Measurements from ENCODE around the gene ITPK1. TPM values are rescaled to one million over a fixed set of nuclear protein-coding genes. Genes with fewer than 3 reads are reported as not detected.

The ITPK1 gene
- total RNA-seq, 4 donors from 2014 or later: 64.8 to 235 (median 128) TPM

DNA sequence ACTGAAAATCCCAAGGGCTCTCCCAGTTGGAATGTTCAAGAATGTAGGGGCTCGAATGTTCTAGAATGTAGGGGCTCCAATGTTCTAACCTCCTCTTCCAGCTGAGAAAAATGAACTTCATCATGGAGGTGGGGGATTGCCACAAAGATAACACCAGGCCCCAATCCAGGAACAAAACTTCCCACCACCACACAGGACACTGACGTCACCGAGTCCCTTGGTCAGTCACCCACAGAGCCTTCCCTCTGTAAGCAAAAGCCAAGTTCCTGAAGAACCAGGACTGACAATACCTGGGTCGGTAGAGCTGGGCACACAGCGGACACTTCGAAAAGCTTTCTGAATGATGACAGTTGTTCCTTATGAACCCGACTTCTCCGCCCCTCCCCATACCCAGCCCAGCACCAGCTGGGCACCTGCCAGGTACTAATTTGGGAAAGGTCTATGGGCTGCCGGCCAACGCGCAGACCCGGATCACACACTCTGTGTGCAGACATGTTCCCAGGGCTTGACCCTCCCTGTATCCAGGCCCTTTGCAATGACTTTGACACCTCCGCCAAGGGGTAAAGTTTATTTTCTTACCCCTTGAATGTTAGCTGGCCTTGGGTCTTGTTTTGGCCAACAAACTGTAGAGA is 18.9 kb downstream of the ITPK1 start:
- in situ Hi-C loops (cut with MboI; ENCODE audit: low pct_ligation_motif_present in 1 of 4, low pct_unique_long_range_greater_than_20kb in 1 of 4, low sequenced_read_pairs in 3 of 4) (no loop called here), intact Hi-C loops (cut with DNase I; ENCODE audit: low total_unique reads) (no loop called here)
- Histone ChIP-seq H3K9me3 (no peaks in the 10 kb centered on the region), H3K4me1 (peaks cover 0 to 19% (median 12%) of the 10 kb centered on the region in 4 donors), H3K36me3 (no peaks in the 10 kb centered on the region), H3K4me3 (no peak overlapping the region), H3K27me3 (no peaks in the 10 kb centered on the region), H3K27ac (no peak overlapping the region)
- 84% methylated on average over 13 of the region's 13 CpGs; no CpG with 5 or more reads in 1 of the 2 donors for WGBS, 2 donors (ENCODE audit: low coverage in 1 of 2)
- TF ChIP-seq POLR2A (IDR thresholded peaks at IDR 0.05) (no peak), EP300 (IDR thresholded peaks at IDR 0.05; ENCODE audit: low read depth) (no peak), POLR2AphosphoS5 (IDR thresholded peaks at IDR 0.05) (no peak)
- TF ChIP-seq, protein P1, sequence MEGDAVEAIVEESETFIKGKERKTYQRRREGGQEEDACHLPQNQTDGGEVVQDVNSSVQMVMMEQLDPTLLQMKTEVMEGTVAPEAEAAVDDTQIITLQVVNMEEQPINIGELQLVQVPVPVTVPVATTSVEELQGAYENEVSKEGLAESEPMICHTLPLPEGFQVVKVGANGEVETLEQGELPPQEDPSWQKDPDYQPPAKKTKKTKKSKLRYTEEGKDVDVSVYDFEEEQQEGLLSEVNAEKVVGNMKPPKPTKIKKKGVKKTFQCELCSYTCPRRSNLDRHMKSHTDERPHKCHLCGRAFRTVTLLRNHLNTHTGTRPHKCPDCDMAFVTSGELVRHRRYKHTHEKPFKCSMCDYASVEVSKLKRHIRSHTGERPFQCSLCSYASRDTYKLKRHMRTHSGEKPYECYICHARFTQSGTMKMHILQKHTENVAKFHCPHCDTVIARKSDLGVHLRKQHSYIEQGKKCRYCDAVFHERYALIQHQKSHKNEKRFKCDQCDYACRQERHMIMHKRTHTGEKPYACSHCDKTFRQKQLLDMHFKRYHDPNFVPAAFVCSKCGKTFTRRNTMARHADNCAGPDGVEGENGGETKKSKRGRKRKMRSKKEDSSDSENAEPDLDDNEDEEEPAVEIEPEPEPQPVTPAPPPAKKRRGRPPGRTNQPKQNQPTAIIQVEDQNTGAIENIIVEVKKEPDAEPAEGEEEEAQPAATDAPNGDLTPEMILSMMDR (IDR thresholded peaks at IDR 0.05): no peak
- no peak for DNase-seq

DNA sequence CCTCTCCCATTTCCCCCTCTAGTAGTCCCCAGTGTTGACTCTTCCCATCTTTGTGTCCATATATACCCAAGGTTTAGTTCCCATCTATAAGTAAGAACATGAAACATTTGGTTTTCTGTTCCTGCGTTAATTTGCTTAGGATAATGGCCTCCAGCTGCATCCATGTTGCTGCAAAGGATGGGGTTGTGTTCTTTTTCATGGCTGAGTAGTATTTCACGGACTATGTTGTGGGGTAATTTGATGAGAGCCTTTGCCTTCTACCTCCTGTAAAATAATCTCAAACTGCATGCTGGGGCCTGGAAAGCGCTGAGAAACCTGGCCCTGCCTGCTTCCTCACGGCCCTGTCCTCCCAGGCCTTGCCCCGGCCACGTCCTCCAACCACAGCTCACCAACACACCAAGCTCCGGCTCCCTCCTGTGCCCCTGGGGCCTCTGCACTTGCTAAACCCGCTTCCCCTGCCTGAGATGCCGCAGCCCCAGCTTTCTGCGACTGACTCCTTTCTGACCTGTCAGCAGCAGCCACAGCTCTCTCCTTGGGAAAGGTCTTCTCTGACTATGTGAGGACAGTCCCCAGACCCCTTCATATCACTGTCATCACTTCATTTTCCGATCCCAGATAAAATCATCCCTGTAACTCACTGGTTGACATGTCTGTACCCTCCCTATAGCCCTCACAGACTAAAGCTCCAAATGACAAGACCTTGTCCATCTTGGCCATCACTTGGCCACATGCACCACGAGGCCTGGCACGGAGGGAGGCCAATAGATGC is 19.8 kb downstream of the ITPK1 start:
- intact Hi-C loops (cut with DNase I; ENCODE audit: low total_unique reads) (no loop called here), in situ Hi-C loops (cut with MboI; ENCODE audit: low pct_ligation_motif_present in 1 of 4, low pct_unique_long_range_greater_than_20kb in 1 of 4, low sequenced_read_pairs in 3 of 4) (no loop called here)
- no peaks in the 10 kb centered on the region for H3K27me3 ChIP-seq
- DNase-seq: no peak
- 93 to 96% methylated on average over 11 to 13 of the region's 13 CpGs for WGBS, 2 donors (ENCODE audit: low coverage in 1 of 2)
- no peak overlapping the region for H3K4me3 ChIP-seq
- no peak for TF ChIP-seq POLR2AphosphoS5 (IDR thresholded peaks at IDR 0.05)
- TF ChIP-seq, protein P1 (IDR thresholded peaks at IDR 0.05): no peak
- no peak for TF ChIP-seq EP300 (IDR thresholded peaks at IDR 0.05; ENCODE audit: low read depth)
- TF ChIP-seq POLR2A (IDR thresholded peaks at IDR 0.05): no peak
- no peaks in the 10 kb centered on the region for H3K36me3 ChIP-seq
- peaks cover 0 to 19% (median 16%) of the 10 kb centered on the region in 4 donors for H3K4me1 ChIP-seq
- no peaks in the 10 kb centered on the region for H3K9me3 ChIP-seq
- no peak overlapping the region for H3K27ac ChIP-seq

DNA sequence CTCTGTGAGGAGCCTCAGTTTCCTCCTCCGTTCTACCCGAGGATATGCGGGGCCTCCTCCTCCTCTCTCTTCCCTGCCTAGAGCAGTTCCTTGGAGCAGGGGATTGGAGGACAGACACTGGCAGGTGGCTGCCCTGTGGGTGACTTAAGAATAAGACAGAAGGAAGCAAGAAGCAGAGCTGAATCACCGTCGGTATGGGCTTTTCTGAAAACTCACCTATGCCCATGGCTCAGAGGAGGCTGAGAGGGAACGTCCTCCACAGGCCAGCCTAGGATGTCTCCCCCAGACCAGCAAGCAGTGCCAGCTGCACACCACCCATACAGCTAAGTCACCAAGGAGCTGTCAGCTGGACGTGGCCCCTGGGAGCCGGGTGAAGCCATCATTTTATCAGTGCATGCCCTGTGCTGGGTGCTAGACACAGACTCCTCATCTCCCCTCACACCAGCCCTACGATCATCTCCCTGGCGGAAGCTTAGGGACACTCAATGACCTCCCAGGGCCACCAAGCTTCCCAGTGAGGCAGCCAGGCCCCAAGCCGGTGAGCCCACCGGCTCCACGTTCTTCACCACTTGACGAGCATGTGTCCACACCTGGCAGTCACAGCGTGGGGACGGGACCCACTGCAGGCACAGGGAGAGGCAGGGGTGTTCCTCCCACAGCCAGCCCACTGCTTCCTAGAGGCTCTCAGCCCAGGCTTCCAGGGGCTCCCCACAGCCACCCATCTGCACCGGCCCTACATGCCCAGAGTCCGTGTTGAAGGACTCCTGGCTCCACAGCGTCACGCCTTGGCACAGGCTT is 21.4 kb downstream of the ITPK1 start:
- Histone ChIP-seq H3K27me3 (no peaks in the 10 kb centered on the region), H3K36me3 (no peaks in the 10 kb centered on the region), H3K27ac (no peak overlapping the region), H3K4me3 (no peak overlapping the region), H3K9me3 (no peaks in the 10 kb centered on the region), H3K4me1 (peaks cover 0 to 22% (median 13%) of the 10 kb centered on the region in 4 donors)
- intact Hi-C loops (cut with DNase I; ENCODE audit: low total_unique reads): no loop called here
- in situ Hi-C loops (cut with MboI; ENCODE audit: low pct_ligation_motif_present in 1 of 4, low pct_unique_long_range_greater_than_20kb in 1 of 4, low sequenced_read_pairs in 3 of 4): no loop called here
- DNase-seq: no peak
- WGBS, 2 donors (ENCODE audit: low coverage in 1 of 2): 92% methylated on average over 17 of the region's 20 CpGs; no CpG with 5 or more reads in 1 of the 2 donors
- no peak for TF ChIP-seq POLR2A (IDR thresholded peaks at IDR 0.05)
- TF ChIP-seq POLR2AphosphoS5 (IDR thresholded peaks at IDR 0.05): no peak
- TF ChIP-seq EP300 (IDR thresholded peaks at IDR 0.05; ENCODE audit: low read depth): no peak
- TF ChIP-seq, protein P1 (IDR thresholded peaks at IDR 0.05): no peak

All from transverse colon (tissue), 4 donors.